Large intestine (tissue), 3 donors: ENCODE data around the gene RASGRF2. TPM values are rescaled to one million over a fixed set of nuclear protein-coding genes. Genes with fewer than 3 reads are reported as not detected.

Experiments used
- DNase-seq, 2 donors: peaks; one replicate each; pipeline versions ENCODE4 v3.0.0 to v3.0.0-alpha.2; 2013
- H3K27ac ChIP-seq: one replicate; pipeline ENCODE4 v1.5.1; 2013; ENCODE audit warnings: low read length
- H3K27me3 ChIP-seq: 2 replicates; pipeline ENCODE4 v1.6.1; 2013; ENCODE audit warnings: low read length; ENCODE audit not compliant: control insufficient read depth, insufficient read depth
- H3K36me3 ChIP-seq: 2 replicates; pipeline ENCODE4 v1.6.1; 2013; ENCODE audit warnings: low read length; ENCODE audit not compliant: control insufficient read depth, insufficient read depth
- H3K4me1 ChIP-seq: one replicate; pipeline ENCODE4 v1.6.1; 2013; ENCODE audit warnings: low read length; ENCODE audit not compliant: control insufficient read depth, insufficient read depth
- H3K4me3 ChIP-seq: one replicate; pipeline ENCODE4 v1.5.1; 2013; ENCODE audit warnings: low read length
- H3K9me3 ChIP-seq: one replicate; pipeline ENCODE4 v1.6.1; 2013; ENCODE audit warnings: mild to moderate bottlenecking, low read depth, low read length, moderate library complexity; ENCODE audit not compliant: control insufficient read depth
- WGBS: methylation state at CpG from one replicate; pipeline ENCODE4 v1.1.5; 2013; ENCODE audit warnings: low lambda C conversion rate; ENCODE audit not compliant: insufficient coverage; 5-methylcytosine and 5-hydroxymethylcytosine counted together
- polyA plus RNA-seq: library from polyadenylated mRNA; unstranded; fragments of 120-200 nt; gene quantifications from one replicate; pipeline ENCODE4 v1.2.1, GENCODE V29; 2013

RASGRF2 gene
- polyA plus RNA-seq, 1 donor, result 3.1 TPM

DNA sequence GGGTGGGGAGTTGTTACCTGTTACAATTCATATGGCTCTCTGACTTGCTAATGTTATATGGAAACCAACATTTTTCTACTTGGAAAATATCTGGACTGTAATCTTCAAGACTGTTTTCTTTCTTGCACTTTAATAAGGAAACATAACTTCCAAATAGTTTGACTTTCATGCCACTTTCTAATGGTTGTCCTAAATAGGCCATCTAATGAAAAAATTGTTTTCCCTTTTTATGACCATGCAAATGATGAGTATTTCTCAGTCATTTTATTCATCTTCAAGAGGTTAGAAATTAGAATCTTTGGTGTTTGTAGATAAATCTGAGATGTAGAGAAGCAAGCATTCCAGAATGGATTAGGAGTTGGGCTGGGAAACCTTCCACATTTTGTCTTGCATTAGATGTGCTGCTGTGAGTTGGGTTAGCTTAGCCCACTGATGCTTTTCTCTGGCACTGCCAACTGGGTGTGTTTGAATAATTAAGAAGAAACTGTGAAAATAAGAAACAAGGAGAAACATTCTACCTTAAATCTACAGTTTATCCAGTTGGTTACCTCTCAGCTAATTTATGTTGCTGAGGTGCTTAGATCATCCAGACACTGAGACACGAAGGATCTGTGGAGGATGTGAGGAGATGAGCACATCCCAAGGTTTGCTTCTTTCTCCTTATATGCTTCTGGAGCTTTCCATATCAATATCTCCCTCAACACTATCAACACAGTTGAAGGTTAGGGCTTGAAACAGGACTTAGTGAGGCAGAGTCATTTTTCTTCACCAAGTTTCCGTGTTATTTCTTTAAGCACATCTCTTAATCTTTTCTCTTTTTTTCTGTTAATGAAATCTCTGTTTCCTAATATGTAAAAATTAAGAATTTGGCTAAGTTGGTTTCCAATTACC lies 2.7 kb downstream of the RASGRF2 start:
- H3K27ac ChIP-seq, result no peak overlapping the region
- no peaks in the 10 kb centered on the region for H3K36me3 ChIP-seq
- no peak for DNase-seq
- no peak overlapping the region for H3K4me3 ChIP-seq
- H3K27me3 ChIP-seq, result peaks cover 31% of the 10 kb centered on the region
- 88% methylated on average over 2 of the region's 2 CpGs for WGBS
- H3K4me1 ChIP-seq, result no peaks in the 10 kb centered on the region
- H3K9me3 ChIP-seq, result no peaks in the 10 kb centered on the region

DNA sequence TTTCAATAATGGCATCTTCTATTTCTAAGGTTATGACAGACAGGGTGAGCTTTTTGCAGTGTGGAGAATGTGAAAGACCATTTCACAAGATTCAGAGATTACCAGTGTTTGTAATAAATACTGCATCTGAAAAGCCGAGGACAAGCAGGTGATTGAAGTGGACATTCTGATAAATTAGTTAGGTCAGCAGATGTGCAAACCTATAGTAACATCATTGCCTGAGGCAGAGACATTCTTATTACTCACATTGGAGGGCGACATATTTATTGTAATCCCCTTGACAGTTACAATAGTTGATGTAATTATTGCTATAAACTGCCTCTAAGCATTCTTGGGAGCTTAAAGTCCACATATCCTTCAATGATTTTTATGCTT lies 3.3 kb downstream of the RASGRF2 start:
- H3K4me3 ChIP-seq, result no peak overlapping the region
- H3K9me3 ChIP-seq, result no peaks in the 10 kb centered on the region
- H3K27me3 ChIP-seq, result peaks cover 28% of the 10 kb centered on the region
- no peak overlapping the region for H3K27ac ChIP-seq
- H3K4me1 ChIP-seq, result no peaks in the 10 kb centered on the region
- WGBS, result no CpG with 5 or more reads among the region's 2 CpGs
- DNase-seq, result no peak
- no peaks in the 10 kb centered on the region for H3K36me3 ChIP-seq

DNA sequence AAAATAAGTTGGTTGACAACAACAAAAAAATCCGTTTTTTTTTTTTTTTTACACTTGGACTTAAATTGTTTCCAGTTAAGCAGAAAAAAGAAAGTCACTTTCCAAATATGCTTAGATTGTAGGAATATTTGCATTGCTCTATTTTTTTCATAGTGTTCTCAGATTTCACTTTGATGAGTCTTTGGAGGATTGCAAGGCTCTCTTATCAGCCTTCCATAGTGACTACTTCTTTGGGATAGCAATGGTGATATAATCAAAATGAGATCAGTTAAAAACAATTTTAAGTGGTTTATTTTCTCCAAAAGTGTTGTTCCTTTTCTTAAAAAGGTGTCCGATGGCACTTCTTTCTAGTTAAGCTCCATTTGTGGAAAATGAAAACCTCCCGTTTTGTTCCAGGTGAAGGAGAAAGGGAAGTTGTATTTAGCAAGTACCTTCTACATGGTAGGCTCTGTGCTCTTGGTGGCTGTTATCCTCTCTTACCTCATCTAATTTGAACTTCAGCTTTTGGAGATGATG lies 3.9 kb downstream of the RASGRF2 start:
- 78% methylated on average over 1 of the region's 3 CpGs for WGBS
- no peak overlapping the region for H3K4me3 ChIP-seq
- H3K4me1 ChIP-seq, result no peaks in the 10 kb centered on the region
- no peaks in the 10 kb centered on the region for H3K9me3 ChIP-seq
- H3K27ac ChIP-seq, result no peak overlapping the region
- no peaks in the 10 kb centered on the region for H3K36me3 ChIP-seq
- DNase-seq, result no peak
- peaks cover 26% of the 10 kb centered on the region for H3K27me3 ChIP-seq

DNA sequence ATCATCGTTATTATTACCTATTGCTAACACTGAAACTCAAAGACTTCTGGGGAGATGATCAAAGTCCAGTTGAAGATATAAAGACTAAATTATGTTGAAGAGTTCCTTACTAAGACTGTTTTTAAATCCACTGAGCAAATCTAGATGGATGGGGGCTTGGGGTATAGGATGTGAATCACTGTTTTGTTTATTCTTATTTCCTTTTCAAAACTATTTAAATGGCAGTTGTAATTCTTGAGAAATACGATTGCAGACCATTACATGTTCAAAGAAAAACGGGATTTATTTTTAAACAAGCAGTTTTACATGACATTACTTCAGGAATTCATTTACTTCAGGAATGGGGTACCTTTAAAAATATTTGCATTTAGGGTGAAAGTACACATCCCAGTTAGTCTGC lies 4.3 kb downstream of the RASGRF2 start:
- Histone ChIP-seq H3K4me3 (no peak overlapping the region), H3K27ac (no peak overlapping the region), H3K36me3 (no peaks in the 10 kb centered on the region), H3K4me1 (no peaks in the 10 kb centered on the region), H3K9me3 (no peaks in the 10 kb centered on the region), H3K27me3 (peaks cover 21% of the 10 kb centered on the region)
- WGBS, result 68% methylated on average over 2 of the region's 3 CpGs
- peak in 1 of 2 donors; percentile 14 for DNase-seq

DNA sequence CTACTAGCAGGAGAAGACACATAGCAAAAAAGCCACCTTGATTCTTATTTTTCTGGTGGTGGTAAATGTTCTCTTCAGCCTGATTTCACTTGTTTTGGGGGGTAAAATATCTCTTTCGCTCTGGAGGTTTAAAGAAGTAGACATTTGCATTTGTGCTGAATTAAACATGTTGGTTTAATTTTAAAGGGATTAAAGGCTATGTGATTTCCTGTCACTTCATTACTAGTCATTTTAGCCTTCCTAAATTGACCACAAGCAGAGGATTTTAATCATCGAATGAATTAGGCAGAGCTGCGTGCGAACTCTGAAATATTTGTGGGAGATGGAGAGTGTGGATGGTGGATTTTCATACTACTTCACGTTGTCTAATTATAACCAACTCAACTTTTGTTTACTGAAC lies 4.8 kb downstream of the RASGRF2 start:
- Histone ChIP-seq H3K36me3 (no peaks in the 10 kb centered on the region), H3K27me3 (peaks cover 17% of the 10 kb centered on the region), H3K9me3 (no peaks in the 10 kb centered on the region), H3K4me1 (no peaks in the 10 kb centered on the region), H3K4me3 (no peak overlapping the region), H3K27ac (no peak overlapping the region)
- WGBS, result 90% methylated on average over 3 of the region's 5 CpGs
- DNase-seq, result no peak

GRCh38 chr5:80967500-80968181 lies 7.5 kb downstream of the RASGRF2 start:
- no peaks in the 10 kb centered on the region for H3K9me3 ChIP-seq
- no peak overlapping the region for H3K4me3 ChIP-seq
- H3K27ac ChIP-seq, result no peak overlapping the region
- no peaks in the 10 kb centered on the region for H3K36me3 ChIP-seq
- 20% methylated on average over 1 of the region's 2 CpGs for WGBS
- no peaks in the 10 kb centered on the region for H3K4me1 ChIP-seq
- DNase-seq, result peak in 1 of 2 donors; percentile 18
- peaks cover 4% of the 10 kb centered on the region for H3K27me3 ChIP-seq

DNA sequence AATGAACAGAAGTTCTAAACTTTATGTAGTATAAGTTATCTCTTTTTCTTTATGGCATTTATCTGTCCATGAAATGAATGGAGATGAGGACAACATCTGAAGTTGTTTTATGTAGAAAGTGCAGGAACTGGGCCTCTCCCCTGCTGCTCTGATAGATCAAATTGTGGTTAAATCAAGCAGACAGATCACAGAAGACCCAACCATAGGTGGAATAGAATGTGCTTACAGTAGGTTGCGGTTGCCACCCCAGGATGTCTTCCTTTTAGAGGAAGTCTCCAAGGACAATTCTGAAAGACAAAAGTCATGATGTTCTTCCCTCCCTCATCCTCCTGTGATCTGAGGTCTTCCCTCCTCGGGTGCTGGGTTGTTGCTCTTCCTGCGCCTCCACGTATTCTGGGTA lies 12.9 kb downstream of the RASGRF2 start:
- no peaks in the 10 kb centered on the region for H3K36me3 ChIP-seq
- H3K9me3 ChIP-seq, result no peaks in the 10 kb centered on the region
- no CpG with 5 or more reads among the region's 4 CpGs for WGBS
- no peak for DNase-seq
- H3K27ac ChIP-seq, result no peak overlapping the region
- H3K4me1 ChIP-seq, result no peaks in the 10 kb centered on the region
- H3K4me3 ChIP-seq, result no peak overlapping the region
- H3K27me3 ChIP-seq, result no peaks in the 10 kb centered on the region

DNA sequence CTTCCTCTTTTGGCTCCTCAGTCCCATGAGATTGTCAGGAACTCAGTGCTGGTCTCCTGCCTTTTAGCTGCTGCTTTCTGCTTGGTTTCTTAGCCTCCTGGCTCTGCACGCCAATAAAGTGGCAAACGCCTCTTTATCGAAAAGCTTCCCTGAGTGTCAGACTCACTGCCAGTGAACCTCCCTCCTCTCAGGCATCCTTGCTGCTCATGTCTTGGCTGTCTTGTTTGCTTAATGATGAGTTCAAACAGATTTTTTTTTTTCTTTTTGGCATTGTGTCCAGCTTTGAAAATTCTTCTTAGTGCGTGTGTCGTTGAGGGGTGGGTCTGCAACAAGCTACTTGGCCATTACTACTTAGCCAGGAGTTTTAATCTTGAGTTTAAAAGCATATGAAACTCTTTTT lies 14.9 kb downstream of the RASGRF2 start:
- Histone ChIP-seq H3K36me3 (no peaks in the 10 kb centered on the region), H3K4me1 (no peaks in the 10 kb centered on the region), H3K4me3 (no peak overlapping the region), H3K9me3 (no peaks in the 10 kb centered on the region), H3K27me3 (no peaks in the 10 kb centered on the region), H3K27ac (no peak overlapping the region)
- WGBS, result 60% methylated on average over 1 of the region's 5 CpGs
- no peak for DNase-seq

DNA sequence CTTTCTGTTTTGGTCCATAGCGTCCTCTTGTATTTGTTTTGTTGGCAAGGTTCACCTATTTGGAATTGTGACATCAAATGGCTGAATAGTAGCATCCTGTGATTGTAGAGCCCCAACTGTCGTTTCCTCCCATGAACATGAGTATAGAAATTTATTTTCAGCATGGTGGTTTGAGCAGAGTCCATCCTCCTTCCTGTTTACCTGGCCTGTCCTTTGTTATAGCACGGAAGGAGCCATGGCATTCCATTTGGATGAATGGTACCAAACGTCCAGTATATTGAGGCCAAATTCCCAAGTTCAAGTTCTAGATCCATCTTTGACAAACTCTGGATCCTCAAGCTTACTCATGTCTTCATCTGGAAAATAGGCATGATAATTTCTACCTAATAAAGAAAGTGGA lies 16.8 kb downstream of the RASGRF2 start:
- Histone ChIP-seq H3K27me3 (no peaks in the 10 kb centered on the region), H3K4me1 (no peaks in the 10 kb centered on the region), H3K4me3 (no peak overlapping the region), H3K36me3 (no peaks in the 10 kb centered on the region), H3K9me3 (no peaks in the 10 kb centered on the region), H3K27ac (no peak overlapping the region)
- WGBS, result no CpG with 5 or more reads among the region's 4 CpGs
- no peak for DNase-seq

DNA sequence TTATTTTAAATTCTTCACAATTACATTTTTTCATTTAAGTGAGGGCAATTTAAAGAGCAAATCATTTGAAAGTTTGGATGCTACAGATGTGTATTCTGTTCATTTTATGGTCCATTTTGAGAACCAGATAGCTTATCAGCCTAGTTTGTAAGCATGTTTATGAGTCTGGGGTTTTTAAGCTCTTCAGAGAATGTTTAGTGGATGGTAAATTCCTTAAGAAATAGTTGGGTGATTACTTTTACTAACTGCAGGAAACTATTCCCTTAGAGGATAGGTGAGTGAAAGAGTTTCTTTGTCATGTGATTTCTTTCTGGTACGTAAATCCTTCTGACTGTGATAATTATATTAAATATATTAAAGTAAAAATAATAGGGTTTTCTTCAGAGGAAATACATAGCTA lies 17.6 kb downstream of the RASGRF2 start:
- DNase-seq, result no peak
- H3K27ac ChIP-seq, result no peak overlapping the region
- no CpG with 5 or more reads among the region's 1 CpG for WGBS
- no peak overlapping the region for H3K4me3 ChIP-seq
- H3K27me3 ChIP-seq, result no peaks in the 10 kb centered on the region
- no peaks in the 10 kb centered on the region for H3K36me3 ChIP-seq
- H3K9me3 ChIP-seq, result no peaks in the 10 kb centered on the region
- H3K4me1 ChIP-seq, result no peaks in the 10 kb centered on the region
